ACHN (cell line): ENCODE measurements around the gene KRTAP10-9.
"Not testable (repeated sequence)": the region's sequence is repeated elsewhere in the genome, so short reads cannot be mapped to it uniquely, and the experiment has no call there.

Source experiments
- DNase-seq: peaks from one replicate; pipeline ENCODE4 v3.0.0-alpha.2; 2015
- in situ Hi-C: cut with HindIII; loops from 2 replicates; pipeline ENCODE4 v1.10.0; 2017; ENCODE audit warnings: low sequenced_read_pairs, low pct_ligation_motif_present, low pct_unique_long_range_greater_than_20kb

The KRTAP10-9 gene

GRCh38 chr21:44653123-44653522 is 26.2 kb downstream of the KRTAP10-9 start:
- no peak for DNase-seq
- in situ Hi-C loops: no loop called here

- DNase-seq: no peak
- in situ Hi-C loops: no loop called here
Measured at GRCh38 chr21:44653656-44654575, 27.0 kb downstream of the KRTAP10-9 start.

- in situ Hi-C loops: no loop called here
- DNase-seq: no peak
Measured at GRCh38 chr21:44654576-44655175, 27.8 kb downstream of the KRTAP10-9 start, which contains the start of gene KRTAP12-4. KRTAP12-4 (minus strand) TSS chr21:44654659; CDS start chr21:44654614, 45 bp downstream.

- no peak for DNase-seq
- in situ Hi-C loops: no loop called here
Measured at GRCh38 chr21:44656868-44657267, 30.0 kb downstream of the KRTAP10-9 start.

- no peak for DNase-seq
- in situ Hi-C loops: no loop called here
Measured at GRCh38 chr21:44657635-44658540, 31.0 kb downstream of the KRTAP10-9 start, which contains the start of gene KRTAP12-3. KRTAP12-3 (plus strand) TSS chr21:44657932; CDS start chr21:44657980, 48 bp downstream.

- in situ Hi-C loops: no loop called here
- DNase-seq: no peak
Measured at GRCh38 chr21:44658541-44658910, 31.6 kb downstream of the KRTAP10-9 start.

GRCh38 chr21:44658913-44659595 is 32.2 kb downstream of the KRTAP10-9 start:
- no peak for DNase-seq
- in situ Hi-C loops: no loop called here

GRCh38 chr21:44661567-44661966 is 34.7 kb downstream of the KRTAP10-9 start:
- DNase-seq, in situ Hi-C loops: not testable (repeated sequence)

GRCh38 chr21:44664691-44665090 is 37.8 kb downstream of the KRTAP10-9 start:
- DNase-seq: no peak
- in situ Hi-C loops: no loop called here

GRCh38 chr21:44666401-44667320 is 39.8 kb downstream of the KRTAP10-9 start, which contains the start of gene KRTAP12-2:
KRTAP12-2 (minus strand) TSS chr21:44666927; CDS start chr21:44666886, 41 bp downstream.
- in situ Hi-C loops: no loop called here
- DNase-seq: no peak

- no peak for DNase-seq
- in situ Hi-C loops: no loop called here
Measured at GRCh38 chr21:44667612-44668011, 40.7 kb downstream of the KRTAP10-9 start.

- DNase-seq: no peak
- in situ Hi-C loops: no loop called here
Measured at GRCh38 chr21:44670642-44671432, 43.9 kb downstream of the KRTAP10-9 start.

GRCh38 chr21:44671911-44672310 is 45.0 kb downstream of the KRTAP10-9 start:
- DNase-seq: no peak
- in situ Hi-C loops: no loop called here

GRCh38 chr21:44677881-44678280 is 51.0 kb downstream of the KRTAP10-9 start:
- in situ Hi-C loops: no loop called here

More at GRCh38 chr21:44677881-44678280, 51.0 kb downstream of the KRTAP10-9 start:
- no peak for DNase-seq
